ENCODE measurements around the gene PACSIN2. TPM values are rescaled to one million over a fixed set of nuclear protein-coding genes. Genes with fewer than 3 reads are reported as not detected.

Gene PACSIN2
- total RNA-seq, 1 donor from 2014 or later, result 95.5 TPM

GRCh38 chr22:43009444-43009843, 5.5 kb downstream of the PACSIN2 start:
- Histone ChIP-seq H3K9me3 (no peaks in the 10 kb centered on the region), H3K27me3 (no peaks in the 10 kb centered on the region), H3K36me3 (no peaks in the 10 kb centered on the region), H3K4me3 (no peak overlapping the region), H3K27ac (peak overlapping the region; percentile 69 to 79), H3K4me1 (peaks cover 22 to 29% of the 10 kb centered on the region in 2 donors)
- no peak for DNase-seq (ENCODE audit: low spot score in 2 of 2)
- no peak for TF ChIP-seq CTCF (IDR thresholded peaks at IDR 0.05)
- intact Hi-C loops (cut with DNase I), result no loop called here

GRCh38 chr22:43008921-43009320, 6.0 kb downstream of the PACSIN2 start:
- Histone ChIP-seq H3K36me3 (no peaks in the 10 kb centered on the region), H3K9me3 (no peaks in the 10 kb centered on the region), H3K4me1 (peaks cover 22 to 34% of the 10 kb centered on the region in 2 donors), H3K27me3 (no peaks in the 10 kb centered on the region), H3K4me3 (no peak overlapping the region), H3K27ac (peak overlapping the region; percentile 69 to 79)
- DNase-seq (ENCODE audit: low spot score in 2 of 2), result no peak
- TF ChIP-seq CTCF (IDR thresholded peaks at IDR 0.05), result no peak
- intact Hi-C loops (cut with DNase I), result no loop called here

- H3K27me3 ChIP-seq, result no peaks in the 10 kb centered on the region
- intact Hi-C loops (cut with DNase I), result no loop called here
- H3K4me3 ChIP-seq, result no peak overlapping the region
- no peaks in the 10 kb centered on the region for H3K36me3 ChIP-seq
- TF ChIP-seq CTCF (IDR thresholded peaks at IDR 0.05), result no peak
- no peaks in the 10 kb centered on the region for H3K9me3 ChIP-seq
- H3K27ac ChIP-seq, result peak overlapping the region; percentile 69 to 79
- H3K4me1 ChIP-seq, result peaks cover 19 to 38% of the 10 kb centered on the region in 2 donors
- peak in 1 of 2 donors; percentile 76 for DNase-seq (ENCODE audit: low spot score in 2 of 2)
Observed at GRCh38 chr22:43008509-43008908, 6.4 kb downstream of the PACSIN2 start.

GRCh38 chr22:43007519-43008102, 7.3 kb downstream of the PACSIN2 start:
- intact Hi-C loops (cut with DNase I), result no loop called here
- Histone ChIP-seq H3K9me3 (no peaks in the 10 kb centered on the region), H3K4me1 (peaks cover 16 to 41% of the 10 kb centered on the region in 2 donors), H3K27ac (peak overlapping the region; percentile 69 to 79), H3K4me3 (no peak overlapping the region), H3K27me3 (no peaks in the 10 kb centered on the region), H3K36me3 (no peaks in the 10 kb centered on the region)
- TF ChIP-seq CTCF (IDR thresholded peaks at IDR 0.05), result no peak
- DNase-seq (ENCODE audit: low spot score in 2 of 2), result no peak

- Histone ChIP-seq H3K4me1 (peaks cover 20 to 50% of the 10 kb centered on the region in 2 donors), H3K27me3 (no peaks in the 10 kb centered on the region), H3K36me3 (no peaks in the 10 kb centered on the region), H3K27ac (peak overlapping the region in 1 of 2 donors; percentile 79), H3K4me3 (no peak overlapping the region), H3K9me3 (no peaks in the 10 kb centered on the region)
- no peak for TF ChIP-seq CTCF (IDR thresholded peaks at IDR 0.05)
- DNase-seq (ENCODE audit: low spot score in 2 of 2), result no peak
- intact Hi-C loops (cut with DNase I), result no loop called here
Observed at GRCh38 chr22:43006753-43007152, 8.2 kb downstream of the PACSIN2 start.

Measured in ascending aorta (tissue), 2 donors.